Esophagus squamous epithelium (tissue), 5 donors: ENCODE measurements around the gene NSD2. TPM values are rescaled to one million over a fixed set of nuclear protein-coding genes. Genes with fewer than 3 reads are reported as not detected.

Experiments used
- DNase-seq: peaks from one replicate; lab custom pipeline; 2025; lab: John Stamatoyannopoulos, UW
- H3K27ac ChIP-seq, 4 donors: fragments of 200-600 bp; sonication (generic); one replicate each; pipeline ENCODE4 v1.5.1; 2016 to 2019; ENCODE audit warnings: mild to moderate bottlenecking in 1 of 4
- H3K27me3 ChIP-seq, 4 donors: fragments of 200-600 bp; sonication (generic); 1 replicate in 3 of 4; 2 replicates in 1 of 4; pipeline versions ENCODE4 v1.5.1 to v1.6.0; 2017 to 2021; ENCODE audit warnings: antibody characterized with exemption in 1 of 4
- H3K36me3 ChIP-seq, 3 donors: fragments of 200-600 bp; sonication (generic); one replicate each; pipeline ENCODE4 v1.5.1; 2016 to 2019
- H3K4me1 ChIP-seq, 3 donors: fragments of 200-600 bp; sonication (generic); one replicate each; pipeline ENCODE4 v1.5.1; 2017 to 2019
- H3K4me3 ChIP-seq, 4 donors: fragments of 200-600 bp; sonication (generic); 1 replicate in 3 of 4; 2 replicates in 1 of 4; pipeline ENCODE4 v1.5.1; 2016 to 2019; ENCODE audit warnings: mild to moderate bottlenecking in 2 of 4, moderate library complexity in 1 of 4
- H3K9me3 ChIP-seq, 3 donors: fragments of 200-600 bp; sonication (generic); one replicate each; pipeline ENCODE4 v1.5.1; 2016 to 2019
- CTCF ChIP-seq, 6 experiments: fragments of 450-650 bp in 4 of 6; fragments of 200-600 bp in 2 of 6; sonication (generic) in 2 of 6; IDR thresholded peaks; one replicate each; pipeline ENCODE4 v1.5.1; 2016 to 2019; ENCODE audit warnings: antibody characterized with exemption in 6 of 6, mild to moderate bottlenecking in 4 of 6, moderate library complexity in 4 of 6
- POLR2A ChIP-seq, 4 donors: fragments of 450-650 bp; IDR thresholded peaks; one replicate each; pipeline ENCODE4 v1.6.1; 2017; ENCODE audit warnings: antibody characterized with exemption in 4 of 4, mild to moderate bottlenecking in 4 of 4, moderate library complexity in 3 of 4
- WGBS, 2 donors: methylation state at CpG; one replicate each; pipeline ENCODE4 v1.1.5; 2018; 5-methylcytosine and 5-hydroxymethylcytosine counted together
- intact Hi-C: fragments of 100-400 bp; cut with DNase I; formaldehyde crosslinking; loops from one replicate; pipeline ENCODE4 v1.15.0; 2022
- total RNA-seq, 4 donors: library from RNA; depleted of rRNA; stranded (reverse); fragments of >200 nt; gene quantifications; one replicate each; pipeline ENCODE4 v1.1.0, GENCODE V29; 2016
- donor health status: DM: yes; HTN: yes; CAD: no.

The NSD2 gene
- total RNA-seq, 4 donors from 2014 or later, result 31.9 to 36.4 (median 34.5) TPM

- Histone ChIP-seq H3K27ac (no peak overlapping the region), H3K4me3 (no peak overlapping the region), H3K9me3 (no peaks in the 10 kb centered on the region), H3K27me3 (no peaks in the 10 kb centered on the region), H3K4me1 (no peaks in the 10 kb centered on the region), H3K36me3 (peaks cover 9 to 100% (median 18%) of the 10 kb centered on the region in 3 donors)
- intact Hi-C loops, result no loop called here
- 92 to 95% methylated on average over 9 to 12 of the region's 15 CpGs for WGBS, 2 donors
- TF ChIP-seq CTCF (IDR thresholded peaks at IDR 0.05), result no peak
- TF ChIP-seq POLR2A (IDR thresholded peaks at IDR 0.05), result no peak
- no peak for DNase-seq
These were observed 87.3 kb downstream of the NSD2 start for GRCh38 chr4:1958276-1959103.

- no peak overlapping the region for H3K4me3 ChIP-seq
- 62 to 74% methylated on average over 4 to 5 of the region's 5 CpGs for WGBS, 2 donors
- peaks cover 9 to 100% (median 18%) of the 10 kb centered on the region in 3 donors for H3K36me3 ChIP-seq
- no peaks in the 10 kb centered on the region for H3K27me3 ChIP-seq
- H3K27ac ChIP-seq, result no peak overlapping the region
- no peaks in the 10 kb centered on the region for H3K9me3 ChIP-seq
- intact Hi-C loops, result no loop called here
- no peak for TF ChIP-seq CTCF (IDR thresholded peaks at IDR 0.05)
- TF ChIP-seq POLR2A (IDR thresholded peaks at IDR 0.05), result no peak
- H3K4me1 ChIP-seq, result no peaks in the 10 kb centered on the region
- DNase-seq, result no peak
These were observed 87.9 kb downstream of the NSD2 start for GRCh38 chr4:1959104-1959384.

GRCh38 chr4:1960170-1960825 is 89.1 kb downstream of the NSD2 start:
- 86 to 87% methylated on average over 7 of the region's 7 CpGs for WGBS, 2 donors
- Histone ChIP-seq H3K9me3 (no peaks in the 10 kb centered on the region), H3K27ac (no peak overlapping the region), H3K36me3 (peaks cover 9 to 92% (median 15%) of the 10 kb centered on the region in 3 donors), H3K27me3 (no peaks in the 10 kb centered on the region), H3K4me1 (no peaks in the 10 kb centered on the region), H3K4me3 (no peak overlapping the region)
- intact Hi-C loops, result no loop called here
- no peak for DNase-seq
- TF ChIP-seq CTCF (IDR thresholded peaks at IDR 0.05), result no peak
- no peak for TF ChIP-seq POLR2A (IDR thresholded peaks at IDR 0.05)

- intact Hi-C loops, result no loop called here
- peaks cover 9 to 85% (median 10%) of the 10 kb centered on the region in 3 donors for H3K36me3 ChIP-seq
- WGBS, 2 donors, result 95 to 96% methylated on average over 15 of the region's 15 CpGs
These were observed 89.8 kb downstream of the NSD2 start for GRCh38 chr4:1961038-1961437.

More at GRCh38 chr4:1961038-1961437, 89.8 kb downstream of the NSD2 start:
- H3K4me1 ChIP-seq, result no peaks in the 10 kb centered on the region
- H3K4me3 ChIP-seq, result no peak overlapping the region
- H3K9me3 ChIP-seq, result no peaks in the 10 kb centered on the region
- no peaks in the 10 kb centered on the region for H3K27me3 ChIP-seq
- DNase-seq, result no peak
- H3K27ac ChIP-seq, result no peak overlapping the region
- TF ChIP-seq CTCF (IDR thresholded peaks at IDR 0.05) (no peak), POLR2A (IDR thresholded peaks at IDR 0.05) (no peak)
